ENCODE results near the gene MGAT4A. TPM values are rescaled to one million over a fixed set of nuclear protein-coding genes. Genes with fewer than 3 reads are reported as not detected.

Gene MGAT4A
- total RNA-seq, 1 donor from 2014 or later: 1.7 TPM

- no peaks in the 10 kb centered on the region for H4K20me1 ChIP-seq (ENCODE audit: insufficient read depth, low read length)
- no peaks in the 10 kb centered on the region for H3K4me1 Mint-ChIP-seq (ENCODE audit: low read depth, unreplicated experiment)
- no peaks in the 10 kb centered on the region for H3K27me3 Mint-ChIP-seq (ENCODE audit: low read depth, unreplicated experiment)
- no peak overlapping the region for H3K9ac ChIP-seq (ENCODE audit: low read length)
- no peak for DNase-seq (ENCODE audit: low read depth)
- no peaks in the 10 kb centered on the region for H3K9me3 Mint-ChIP-seq (ENCODE audit: unreplicated experiment)
- H3K4me3 Mint-ChIP-seq (ENCODE audit: unreplicated experiment): no peak overlapping the region
- H3K4me3 ChIP-seq (ENCODE audit: insufficient read depth, low read depth, low read length): no peak overlapping the region
- H3K4me2 ChIP-seq (ENCODE audit: low read length): no peak overlapping the region
- H2AFZ ChIP-seq (ENCODE audit: low read depth, low read length): no peak overlapping the region
- H3K4me1 ChIP-seq (ENCODE audit: insufficient read depth, low read length): no peaks in the 10 kb centered on the region
- H3K79me2 ChIP-seq (ENCODE audit: insufficient read depth, low read length): no peaks in the 10 kb centered on the region
- H3K27ac ChIP-seq (ENCODE audit: low read depth, low read length): no peak overlapping the region
- TF ChIP-seq, protein P1, sequence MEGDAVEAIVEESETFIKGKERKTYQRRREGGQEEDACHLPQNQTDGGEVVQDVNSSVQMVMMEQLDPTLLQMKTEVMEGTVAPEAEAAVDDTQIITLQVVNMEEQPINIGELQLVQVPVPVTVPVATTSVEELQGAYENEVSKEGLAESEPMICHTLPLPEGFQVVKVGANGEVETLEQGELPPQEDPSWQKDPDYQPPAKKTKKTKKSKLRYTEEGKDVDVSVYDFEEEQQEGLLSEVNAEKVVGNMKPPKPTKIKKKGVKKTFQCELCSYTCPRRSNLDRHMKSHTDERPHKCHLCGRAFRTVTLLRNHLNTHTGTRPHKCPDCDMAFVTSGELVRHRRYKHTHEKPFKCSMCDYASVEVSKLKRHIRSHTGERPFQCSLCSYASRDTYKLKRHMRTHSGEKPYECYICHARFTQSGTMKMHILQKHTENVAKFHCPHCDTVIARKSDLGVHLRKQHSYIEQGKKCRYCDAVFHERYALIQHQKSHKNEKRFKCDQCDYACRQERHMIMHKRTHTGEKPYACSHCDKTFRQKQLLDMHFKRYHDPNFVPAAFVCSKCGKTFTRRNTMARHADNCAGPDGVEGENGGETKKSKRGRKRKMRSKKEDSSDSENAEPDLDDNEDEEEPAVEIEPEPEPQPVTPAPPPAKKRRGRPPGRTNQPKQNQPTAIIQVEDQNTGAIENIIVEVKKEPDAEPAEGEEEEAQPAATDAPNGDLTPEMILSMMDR (IDR thresholded peaks at IDR 0.05; ENCODE audit: insufficient read depth, low read depth, low read length): no peak
- no peak for TF ChIP-seq EZH2 (IDR thresholded peaks at IDR 0.05; ENCODE audit: insufficient read depth, low read length)
- no peaks in the 10 kb centered on the region for H3K36me3 ChIP-seq (ENCODE audit: insufficient read depth, low read length)
- FAIRE-seq: no peak
- no peaks in the 10 kb centered on the region for H3K9me3 ChIP-seq (ENCODE audit: insufficient read depth, low read depth, low read length)
- H3K27ac Mint-ChIP-seq (ENCODE audit: unreplicated experiment): no peak overlapping the region
- no peaks in the 10 kb centered on the region for H3K36me3 Mint-ChIP-seq (ENCODE audit: low read depth, unreplicated experiment)
- H3K27me3 ChIP-seq (ENCODE audit: insufficient read depth, low read length): no peaks in the 10 kb centered on the region
Observed at GRCh38 chr2:98691303-98691702, 39.6 kb downstream of the MGAT4A start.

DNA sequence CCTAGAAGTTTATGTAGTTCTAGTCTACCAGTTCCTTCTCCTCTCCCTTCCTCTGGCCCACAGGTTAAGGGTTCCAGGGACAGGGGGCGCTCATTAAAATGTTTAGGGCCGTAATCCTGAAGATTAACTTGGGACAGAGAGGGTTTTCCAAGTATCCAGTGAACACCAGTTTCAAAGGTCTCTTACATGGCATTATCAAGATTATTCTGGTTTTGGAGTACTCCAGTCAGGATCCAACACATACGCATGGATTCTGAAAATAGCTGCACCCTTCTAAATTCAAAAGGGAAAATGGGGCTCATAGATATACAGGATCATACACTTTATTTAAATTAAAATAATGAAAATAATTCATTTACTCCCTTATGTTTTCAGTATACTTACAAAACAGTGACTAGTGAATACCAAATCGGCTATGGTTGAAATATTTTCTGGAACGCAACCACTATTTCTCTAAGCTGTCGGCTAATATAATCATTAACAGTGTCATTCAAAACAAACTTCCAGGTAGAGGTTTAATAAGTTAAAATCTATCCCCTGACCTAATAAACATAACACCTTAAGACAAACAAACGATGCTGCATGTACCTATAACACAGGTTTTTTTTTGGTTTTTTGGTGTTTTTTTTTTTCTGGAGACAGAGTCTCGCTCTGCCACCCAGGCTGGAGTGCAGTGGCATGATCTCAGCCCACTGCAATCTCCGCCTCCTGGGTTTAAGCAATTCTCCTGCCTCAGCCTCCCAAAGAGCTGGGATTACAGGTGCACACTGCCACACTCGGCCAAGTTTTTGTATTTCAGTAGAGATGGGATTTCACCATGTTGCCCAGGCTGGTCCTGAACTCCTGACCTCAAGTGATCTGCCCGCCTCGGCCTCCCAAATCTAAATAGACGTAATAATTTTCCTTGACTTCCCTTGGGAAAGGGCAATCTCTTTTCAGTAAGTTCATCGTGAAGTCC, 44.7 kb downstream of the MGAT4A start:
- Histone ChIP-seq H3K27ac (ENCODE audit: low read depth, low read length) (no peak overlapping the region), H3K79me2 (ENCODE audit: insufficient read depth, low read length) (no peaks in the 10 kb centered on the region), H4K20me1 (ENCODE audit: insufficient read depth, low read length) (no peaks in the 10 kb centered on the region), H3K9me3 (ENCODE audit: insufficient read depth, low read depth, low read length) (no peaks in the 10 kb centered on the region), H3K4me2 (ENCODE audit: low read length) (no peak overlapping the region), H3K9ac (ENCODE audit: low read length) (no peak overlapping the region), H3K36me3 (ENCODE audit: insufficient read depth, low read length) (no peaks in the 10 kb centered on the region), H3K4me1 (ENCODE audit: insufficient read depth, low read length) (no peaks in the 10 kb centered on the region), H3K27me3 (ENCODE audit: insufficient read depth, low read length) (no peaks in the 10 kb centered on the region), H3K4me3 (ENCODE audit: insufficient read depth, low read depth, low read length) (no peak overlapping the region), H2AFZ (ENCODE audit: low read depth, low read length) (no peak overlapping the region)
- no peak overlapping the region for H3K4me3 Mint-ChIP-seq (ENCODE audit: unreplicated experiment)
- H3K27me3 Mint-ChIP-seq (ENCODE audit: low read depth, unreplicated experiment): no peaks in the 10 kb centered on the region
- H3K9me3 Mint-ChIP-seq (ENCODE audit: unreplicated experiment): no peaks in the 10 kb centered on the region
- no peaks in the 10 kb centered on the region for H3K4me1 Mint-ChIP-seq (ENCODE audit: low read depth, unreplicated experiment)
- no peak for DNase-seq (ENCODE audit: low read depth)
- no peak for FAIRE-seq
- H3K27ac Mint-ChIP-seq (ENCODE audit: unreplicated experiment): no peak overlapping the region
- H3K36me3 Mint-ChIP-seq (ENCODE audit: low read depth, unreplicated experiment): no peaks in the 10 kb centered on the region
- TF ChIP-seq EZH2 (IDR thresholded peaks at IDR 0.05; ENCODE audit: insufficient read depth, low read length): no peak
- TF ChIP-seq, protein P1 (IDR thresholded peaks at IDR 0.05; ENCODE audit: insufficient read depth, low read depth, low read length): no peak

- FAIRE-seq (no peak), DNase-seq (ENCODE audit: low read depth) (no peak)
- H3K4me3 Mint-ChIP-seq (ENCODE audit: unreplicated experiment): no peak overlapping the region
- Histone ChIP-seq H3K4me3 (ENCODE audit: insufficient read depth, low read depth, low read length) (no peak overlapping the region), H3K79me2 (ENCODE audit: insufficient read depth, low read length) (no peaks in the 10 kb centered on the region), H4K20me1 (ENCODE audit: insufficient read depth, low read length) (no peaks in the 10 kb centered on the region), H3K27ac (ENCODE audit: low read depth, low read length) (no peak overlapping the region), H3K36me3 (ENCODE audit: insufficient read depth, low read length) (no peaks in the 10 kb centered on the region), H3K4me1 (ENCODE audit: insufficient read depth, low read length) (no peaks in the 10 kb centered on the region), H3K27me3 (ENCODE audit: insufficient read depth, low read length) (no peaks in the 10 kb centered on the region), H3K4me2 (ENCODE audit: low read length) (no peak overlapping the region), H3K9me3 (ENCODE audit: insufficient read depth, low read depth, low read length) (no peaks in the 10 kb centered on the region), H2AFZ (ENCODE audit: low read depth, low read length) (no peak overlapping the region), H3K9ac (ENCODE audit: low read length) (no peak overlapping the region)
- TF ChIP-seq EZH2 (IDR thresholded peaks at IDR 0.05; ENCODE audit: insufficient read depth, low read length): no peak
- TF ChIP-seq, protein P1 (IDR thresholded peaks at IDR 0.05; ENCODE audit: insufficient read depth, low read depth, low read length): no peak
- no peaks in the 10 kb centered on the region for H3K9me3 Mint-ChIP-seq (ENCODE audit: unreplicated experiment)
- no peaks in the 10 kb centered on the region for H3K4me1 Mint-ChIP-seq (ENCODE audit: low read depth, unreplicated experiment)
- no peaks in the 10 kb centered on the region for H3K27me3 Mint-ChIP-seq (ENCODE audit: low read depth, unreplicated experiment)
- H3K27ac Mint-ChIP-seq (ENCODE audit: unreplicated experiment): no peak overlapping the region
- no peaks in the 10 kb centered on the region for H3K36me3 Mint-ChIP-seq (ENCODE audit: low read depth, unreplicated experiment)
Observed at GRCh38 chr2:98683728-98684127, 47.2 kb downstream of the MGAT4A start.

Data from astrocyte (in vitro differentiated cells and primary cell).